SK-N-SH treated with all-trans-retinoic acid at 6 μM for 48 hours (cell line): ENCODE results near the gene BRD7.

Experiments
- ATAC-seq: fragments of 200-7000 bp; cut with Tn5 transposase; 3 replicates; pipeline ENCODE4 v1.9.1; 2020; ENCODE audit warnings: mild to moderate bottlenecking, moderate library complexity
- ARNTL ChIP-seq: fragments of 450-650 bp; formaldehyde crosslinking; IDR thresholded peaks from 2 replicates; pipeline ENCODE4 v1.5.0; 2020; ENCODE audit warnings: low read depth, mild to moderate bottlenecking, moderate library complexity, borderline replicate concordance
- BACH2 ChIP-seq: fragments of 250-450 bp; sonication (Bioruptor Pico); IDR thresholded peaks from 2 replicates; pipeline ENCODE4 v1.9.0; 2021; ENCODE audit warnings: mild to moderate bottlenecking, borderline replicate concordance
- CSDC2 ChIP-seq: fragments of 250-450 bp; sonication (Bioruptor Pico); IDR thresholded peaks from 2 replicates; pipeline ENCODE4 v1.5.0; 2020; ENCODE audit warnings: mild to moderate bottlenecking, moderate library complexity
- CSRNP3 ChIP-seq: fragments of 250-450 bp; sonication (Bioruptor Pico); IDR thresholded peaks from 2 replicates; pipeline ENCODE4 v1.5.1; 2021; ENCODE audit warnings: mild to moderate bottlenecking, moderate library complexity
- ESRRG ChIP-seq: fragments of 250-450 bp; sonication (Bioruptor Pico); IDR thresholded peaks from 2 replicates; pipeline ENCODE4 v1.6.1; 2021; ENCODE audit warnings: mild to moderate bottlenecking
- GLIS3 ChIP-seq: fragments of 250-450 bp; sonication (Bioruptor Pico); IDR thresholded peaks from 2 replicates; pipeline ENCODE4 v1.5.0; 2020; ENCODE audit warnings: mild to moderate bottlenecking, moderate library complexity
- OSR1 ChIP-seq: fragments of 250-450 bp; sonication (Bioruptor Pico); IDR thresholded peaks from 2 replicates; pipeline ENCODE4 v1.8.0; 2022; ENCODE audit warnings: moderate library complexity, mild to moderate bottlenecking, inconsistent platforms
- PATZ1 ChIP-seq: fragments of 250-450 bp; sonication (Bioruptor Pico); IDR thresholded peaks from 2 replicates; pipeline ENCODE4 v1.8.0; 2020; ENCODE audit warnings: mild to moderate bottlenecking, moderate library complexity, borderline replicate concordance
- POU6F1 ChIP-seq: fragments of 250-450 bp; sonication (Bioruptor Pico); IDR thresholded peaks from 2 replicates; pipeline ENCODE4 v1.8.0; 2021; ENCODE audit warnings: low read depth, mild to moderate bottlenecking, moderate library complexity, borderline replicate concordance
- PPARA ChIP-seq: fragments of 250-450 bp; sonication (Bioruptor Pico); IDR thresholded peaks from 2 replicates; pipeline ENCODE4 v1.5.0; 2020; ENCODE audit warnings: mild to moderate bottlenecking, borderline replicate concordance
- RARB ChIP-seq: fragments of 250-450 bp; sonication (Bioruptor Pico); IDR thresholded peaks from 2 replicates; pipeline ENCODE4 v1.8.0; 2021; ENCODE audit warnings: mild to moderate bottlenecking, moderate library complexity
- SNAI2 ChIP-seq: fragments of 250-450 bp; sonication (Bioruptor Pico); IDR thresholded peaks from 2 replicates; pipeline ENCODE4 v1.5.0; 2020; ENCODE audit warnings: mild to moderate bottlenecking, moderate library complexity
- TCF4 ChIP-seq: fragments of 250-450 bp; sonication (Bioruptor Pico); IDR thresholded peaks from 2 replicates; pipeline ENCODE4 v1.8.0; 2021; ENCODE audit warnings: mild to moderate bottlenecking, moderate library complexity, borderline replicate concordance
- TOX ChIP-seq: fragments of 250-450 bp; sonication (Bioruptor Pico); IDR thresholded peaks from 2 replicates; pipeline ENCODE4 v1.8.0; 2021; ENCODE audit warnings: mild to moderate bottlenecking, moderate library complexity, borderline replicate concordance
- TSHZ2 ChIP-seq: fragments of 250-450 bp; sonication (Bioruptor Pico); IDR thresholded peaks from 2 replicates; pipeline ENCODE4 v1.5.0; 2020; ENCODE audit warnings: mild to moderate bottlenecking, moderate library complexity
- ZC3H10 ChIP-seq: fragments of 250-450 bp; sonication (Bioruptor Pico); IDR thresholded peaks from 2 replicates; pipeline ENCODE4 v1.5.1; 2021; ENCODE audit warnings: mild to moderate bottlenecking, moderate library complexity
- ZFP3 ChIP-seq: fragments of 250-450 bp; sonication (Bioruptor Pico); IDR thresholded peaks from 2 replicates; pipeline ENCODE4 v1.5.0; 2020; ENCODE audit warnings: mild to moderate bottlenecking, moderate library complexity
- ZFP30 ChIP-seq: fragments of 450-650 bp; formaldehyde crosslinking; IDR thresholded peaks from 2 replicates; pipeline ENCODE4 v1.5.0; 2022; ENCODE audit warnings: mild to moderate bottlenecking, moderate library complexity
- ZNF565 ChIP-seq: fragments of 450-650 bp; formaldehyde crosslinking; conservative IDR thresholded peaks from 2 replicates; pipeline ENCODE4 v1.5.0; 2020; ENCODE audit warnings: low read depth, mild to moderate bottlenecking, moderate library complexity
- ZNF70 ChIP-seq: fragments of 450-650 bp; formaldehyde crosslinking; IDR thresholded peaks from 2 replicates; pipeline ENCODE4 v1.5.0; 2020; ENCODE audit warnings: mild to moderate bottlenecking, moderate library complexity
- ZNF8 ChIP-seq: fragments of 450-650 bp; formaldehyde crosslinking; IDR thresholded peaks from 2 replicates; pipeline ENCODE4 v1.5.0; 2020; ENCODE audit warnings: mild to moderate bottlenecking, moderate library complexity

Gene BRD7

GRCh38 chr16:50281391-50282009 is 87.3 kb downstream of the BRD7 start:
- TF ChIP-seq ARNTL (CRISPR knock-in tag) (no peak), TSHZ2 (CRISPR knock-in tag) (no peak), CSRNP3 (CRISPR knock-in tag) (no peak), RARB (CRISPR knock-in tag) (no peak), BACH2 (CRISPR knock-in tag) (no peak), ZFP3 (no peak), GLIS3 (CRISPR knock-in tag) (no peak), CSDC2 (CRISPR knock-in tag) (no peak), POU6F1 (no peak), OSR1 (CRISPR knock-in tag) (no peak), ZNF70 (CRISPR knock-in tag) (no peak), ZNF565 (CRISPR knock-in tag) (no peak), TCF4 (no peak), ZNF8 (no peak), ESRRG (CRISPR knock-in tag) (no peak)
- ATAC-seq: no peak

GRCh38 chr16:50280932-50281331 is 87.9 kb downstream of the BRD7 start:
- TF ChIP-seq TOX (CRISPR knock-in tag) (no peak), CSRNP3 (CRISPR knock-in tag) (no peak), ESRRG (CRISPR knock-in tag) (no peak), ZNF70 (CRISPR knock-in tag) (no peak), ZFP30 (CRISPR knock-in tag) (no peak), ZC3H10 (no peak), PATZ1 (CRISPR knock-in tag) (no peak), TCF4 (no peak), SNAI2 (CRISPR knock-in tag) (no peak), ZNF8 (no peak), OSR1 (CRISPR knock-in tag) (no peak), RARB (CRISPR knock-in tag) (no peak), PPARA (CRISPR knock-in tag) (no peak), ZNF565 (CRISPR knock-in tag) (no peak)
- no peak for ATAC-seq

- TF ChIP-seq ZNF565 (CRISPR knock-in tag) (no peak), RARB (CRISPR knock-in tag) (no peak)
- ATAC-seq: no peak
Observed at GRCh38 chr16:50279504-50279865, 89.3 kb downstream of the BRD7 start.
